Measurements from ENCODE around the gene ABCD4.

- TF ChIP-seq CTCF (conservative IDR thresholded peaks at IDR 0.05; ENCODE audit: low read length) (no peak), EZH2phosphoT487 (IDR thresholded peaks at IDR 0.05; ENCODE audit: borderline replicate concordance) (no peak)
Measured at GRCh38 chr14:74297986-74298385, 4.7 kb downstream of the ABCD4 start.
